ENCODE data around the gene NEK7. TPM values are rescaled to one million over a fixed set of nuclear protein-coding genes. Genes with fewer than 3 reads are reported as not detected.

The NEK7 gene
- total and polyA plus RNA-seq, 4 donors, result 20.2 to 95.1 (median 42.8) TPM

DNA sequence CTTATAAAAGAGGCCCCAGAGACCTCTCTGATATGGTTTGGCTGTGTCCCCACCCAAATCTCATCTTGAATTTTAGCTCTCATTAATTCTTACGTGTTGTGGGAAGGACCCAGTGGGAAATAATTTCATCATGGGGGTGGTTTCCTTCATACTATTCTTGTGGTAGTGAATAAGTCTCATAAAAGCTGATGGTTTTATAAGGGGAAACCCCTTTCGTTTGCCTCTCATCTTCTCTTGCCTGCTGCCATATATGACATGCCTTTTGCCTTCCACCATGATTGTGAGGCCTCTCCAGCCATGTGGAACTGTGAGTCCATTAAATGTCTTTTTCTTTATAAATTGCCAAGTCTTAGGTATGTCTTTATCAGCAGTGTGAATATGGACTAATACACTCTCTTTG, 22.5 kb upstream of the NEK7 start:
- DNase-seq (ENCODE audit: low read depth in 4 of 6, low spot score in 6 of 6), result no peak
- no CpG with 5 or more reads among the region's 2 CpGs for WGBS (ENCODE audit: insufficient coverage)
- H3K9me3 ChIP-seq (ENCODE audit: control insufficient read depth, insufficient read depth, low read length), result peaks cover 2% of the 10 kb centered on the region
- no peak overlapping the region for H3K27ac ChIP-seq (ENCODE audit: low read depth, low read length)
- no peaks in the 10 kb centered on the region for H3K27me3 ChIP-seq (ENCODE audit: control insufficient read depth, insufficient read depth, low read length)
- no peak overlapping the region for H3K4me3 ChIP-seq (ENCODE audit: low read depth, low read length)
- no peaks in the 10 kb centered on the region for H3K36me3 ChIP-seq (ENCODE audit: control insufficient read depth, insufficient read depth, low read length)
- H3K4me1 ChIP-seq (ENCODE audit: control insufficient read depth, insufficient read depth, low read length), result no peaks in the 10 kb centered on the region

- Histone ChIP-seq H3K4me3 (ENCODE audit: low read depth, low read length) (no peak overlapping the region), H3K36me3 (ENCODE audit: control insufficient read depth, insufficient read depth, low read length) (no peaks in the 10 kb centered on the region), H3K27ac (ENCODE audit: low read depth, low read length) (no peak overlapping the region), H3K9me3 (ENCODE audit: control insufficient read depth, insufficient read depth, low read length) (peaks cover 2% of the 10 kb centered on the region), H3K27me3 (ENCODE audit: control insufficient read depth, insufficient read depth, low read length) (no peaks in the 10 kb centered on the region), H3K4me1 (ENCODE audit: control insufficient read depth, insufficient read depth, low read length) (no peaks in the 10 kb centered on the region)
- 91% methylated on average over 1 of the region's 1 CpG for WGBS (ENCODE audit: insufficient coverage)
- no peak for DNase-seq (ENCODE audit: low read depth in 4 of 6, low spot score in 6 of 6)
These were observed 21.4 kb upstream of the NEK7 start for GRCh38 chr1:198135366-198135765.

GRCh38 chr1:198141668-198142351, 15.0 kb upstream of the NEK7 start:
- Histone ChIP-seq H3K9me3 (ENCODE audit: control insufficient read depth, insufficient read depth, low read length) (peaks cover 2% of the 10 kb centered on the region), H3K27ac (ENCODE audit: low read depth, low read length) (no peak overlapping the region)
- WGBS (ENCODE audit: insufficient coverage), result no CpG with 5 or more reads among the region's 2 CpGs

GRCh38 chr1:198143797-198144196, 13.0 kb upstream of the NEK7 start:
- Histone ChIP-seq H3K27ac (ENCODE audit: low read depth, low read length) (no peak overlapping the region), H3K4me3 (ENCODE audit: low read depth, low read length) (no peak overlapping the region), H3K4me1 (ENCODE audit: control insufficient read depth, insufficient read depth, low read length) (no peaks in the 10 kb centered on the region), H3K9me3 (ENCODE audit: control insufficient read depth, insufficient read depth, low read length) (no peaks in the 10 kb centered on the region), H3K27me3 (ENCODE audit: control insufficient read depth, insufficient read depth, low read length) (no peaks in the 10 kb centered on the region), H3K36me3 (ENCODE audit: control insufficient read depth, insufficient read depth, low read length) (no peaks in the 10 kb centered on the region)
- WGBS (ENCODE audit: insufficient coverage), result 93% methylated on average over 2 of the region's 3 CpGs
- no peak for DNase-seq (ENCODE audit: low read depth in 4 of 6, low spot score in 6 of 6)

More at GRCh38 chr1:198141668-198142351, 15.0 kb upstream of the NEK7 start:
- H3K27me3 ChIP-seq (ENCODE audit: control insufficient read depth, insufficient read depth, low read length), result no peaks in the 10 kb centered on the region
- no peak for DNase-seq (ENCODE audit: low read depth in 4 of 6, low spot score in 6 of 6)
- H3K4me3 ChIP-seq (ENCODE audit: low read depth, low read length), result no peak overlapping the region
- no peaks in the 10 kb centered on the region for H3K36me3 ChIP-seq (ENCODE audit: control insufficient read depth, insufficient read depth, low read length)
- no peaks in the 10 kb centered on the region for H3K4me1 ChIP-seq (ENCODE audit: control insufficient read depth, insufficient read depth, low read length)

GRCh38 chr1:198147216-198147615, 9.6 kb upstream of the NEK7 start:
- no peak for DNase-seq (ENCODE audit: low read depth in 4 of 6, low spot score in 6 of 6)
- no CpG with 5 or more reads among the region's 2 CpGs for WGBS (ENCODE audit: insufficient coverage)
- H3K9me3 ChIP-seq (ENCODE audit: control insufficient read depth, insufficient read depth, low read length), result no peaks in the 10 kb centered on the region
- H3K27ac ChIP-seq (ENCODE audit: low read depth, low read length), result no peak overlapping the region
- H3K4me1 ChIP-seq (ENCODE audit: control insufficient read depth, insufficient read depth, low read length), result no peaks in the 10 kb centered on the region
- no peaks in the 10 kb centered on the region for H3K36me3 ChIP-seq (ENCODE audit: control insufficient read depth, insufficient read depth, low read length)
- H3K4me3 ChIP-seq (ENCODE audit: low read depth, low read length), result no peak overlapping the region
- no peaks in the 10 kb centered on the region for H3K27me3 ChIP-seq (ENCODE audit: control insufficient read depth, insufficient read depth, low read length)

DNA sequence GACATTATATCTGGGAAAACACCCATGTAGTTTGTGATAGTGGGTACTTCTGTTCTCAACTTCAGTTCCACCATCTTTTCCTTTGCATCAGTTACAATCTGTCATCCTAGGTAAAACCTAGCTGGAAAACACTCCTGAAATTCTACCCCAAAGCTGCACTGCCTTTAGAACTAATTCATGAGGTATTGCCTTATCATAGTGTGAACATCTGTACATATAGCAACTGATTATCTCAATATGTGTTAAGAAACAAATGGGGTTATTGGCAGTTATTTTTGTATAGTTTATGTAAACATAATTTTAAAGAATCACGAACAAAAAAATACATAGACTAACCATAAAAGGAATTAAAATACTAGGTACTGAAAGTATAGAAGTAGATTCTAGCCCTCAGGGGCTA, 6.4 kb upstream of the NEK7 start:
- Histone ChIP-seq H3K4me1 (ENCODE audit: control insufficient read depth, insufficient read depth, low read length) (no peaks in the 10 kb centered on the region), H3K27me3 (ENCODE audit: control insufficient read depth, insufficient read depth, low read length) (no peaks in the 10 kb centered on the region), H3K4me3 (ENCODE audit: low read depth, low read length) (no peak overlapping the region), H3K36me3 (ENCODE audit: control insufficient read depth, insufficient read depth, low read length) (no peaks in the 10 kb centered on the region), H3K9me3 (ENCODE audit: control insufficient read depth, insufficient read depth, low read length) (no peaks in the 10 kb centered on the region), H3K27ac (ENCODE audit: low read depth, low read length) (no peak overlapping the region)
- WGBS (ENCODE audit: insufficient coverage), result no CpG with 5 or more reads among the region's 1 CpG
- DNase-seq (ENCODE audit: low read depth in 4 of 6, low spot score in 6 of 6), result no peak

DNA sequence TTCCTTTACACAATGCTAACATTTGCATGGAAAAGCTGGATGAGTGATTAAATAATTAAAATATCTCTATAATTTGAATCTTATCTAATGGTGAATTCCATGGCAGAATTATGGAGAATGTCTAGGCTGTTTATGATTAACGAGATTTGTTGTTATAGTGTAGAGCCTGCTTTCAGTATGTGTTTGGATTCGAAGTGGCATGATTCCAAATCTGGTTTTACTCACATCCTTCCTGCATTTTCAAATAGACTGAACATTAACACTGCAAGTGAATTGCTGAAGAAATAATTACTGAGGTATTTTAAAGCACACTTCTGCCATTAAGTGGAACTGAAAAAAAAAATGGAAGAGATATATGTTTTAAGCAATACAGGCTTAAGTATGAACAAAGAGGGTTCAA, 5.1 kb upstream of the NEK7 start:
- Histone ChIP-seq H3K4me3 (ENCODE audit: low read depth, low read length) (no peak overlapping the region), H3K9me3 (ENCODE audit: control insufficient read depth, insufficient read depth, low read length) (no peaks in the 10 kb centered on the region), H3K27me3 (ENCODE audit: control insufficient read depth, insufficient read depth, low read length) (no peaks in the 10 kb centered on the region), H3K36me3 (ENCODE audit: control insufficient read depth, insufficient read depth, low read length) (no peaks in the 10 kb centered on the region), H3K4me1 (ENCODE audit: control insufficient read depth, insufficient read depth, low read length) (no peaks in the 10 kb centered on the region), H3K27ac (ENCODE audit: low read depth, low read length) (no peak overlapping the region)
- peak in 1 of 6 donors; percentile 40 for DNase-seq (ENCODE audit: low read depth in 4 of 6, low spot score in 6 of 6)
- no CpG with 5 or more reads among the region's 2 CpGs for WGBS (ENCODE audit: insufficient coverage)

DNA sequence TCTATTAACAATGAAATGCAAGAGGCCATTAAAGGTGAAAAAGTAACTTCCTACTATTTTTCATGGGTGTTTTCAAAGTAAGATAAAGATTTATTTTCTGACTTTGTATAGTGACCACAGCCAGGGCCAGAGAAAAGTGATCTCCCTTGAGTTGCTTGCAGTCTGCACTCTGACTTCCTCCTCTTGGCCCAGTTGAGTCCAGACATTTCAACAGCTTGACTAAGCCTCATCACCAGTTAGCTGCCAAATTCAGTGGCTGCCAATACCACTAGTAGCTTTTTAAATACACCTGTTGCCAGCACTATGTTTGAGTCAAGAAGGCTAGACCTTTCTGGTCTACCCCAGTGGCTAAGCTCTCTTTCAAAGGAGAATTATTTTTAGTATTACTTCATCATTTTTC, 3.7 kb upstream of the NEK7 start:
- peak in 1 of 6 donors; percentile 53 for DNase-seq (ENCODE audit: low read depth in 4 of 6, low spot score in 6 of 6)
- no peaks in the 10 kb centered on the region for H3K27me3 ChIP-seq (ENCODE audit: control insufficient read depth, insufficient read depth, low read length)

GRCh38 chr1:198153804-198154203, 3.0 kb upstream of the NEK7 start:
- WGBS (ENCODE audit: insufficient coverage), result no CpG with 5 or more reads among the region's 1 CpG
- DNase-seq (ENCODE audit: low read depth in 4 of 6, low spot score in 6 of 6), result peak in 1 of 6 donors; percentile 51

More for the DNA sequence above, 3.7 kb upstream of the NEK7 start:
- H3K27ac ChIP-seq (ENCODE audit: low read depth, low read length), result no peak overlapping the region
- no peaks in the 10 kb centered on the region for H3K36me3 ChIP-seq (ENCODE audit: control insufficient read depth, insufficient read depth, low read length)
- H3K4me3 ChIP-seq (ENCODE audit: low read depth, low read length), result no peak overlapping the region
- no peaks in the 10 kb centered on the region for H3K9me3 ChIP-seq (ENCODE audit: control insufficient read depth, insufficient read depth, low read length)
- no peaks in the 10 kb centered on the region for H3K4me1 ChIP-seq (ENCODE audit: control insufficient read depth, insufficient read depth, low read length)

GRCh38 chr1:198155253-198155652, 1.5 kb upstream of the NEK7 start:
- Histone ChIP-seq H3K27me3 (ENCODE audit: control insufficient read depth, insufficient read depth, low read length) (no peaks in the 10 kb centered on the region), H3K27ac (ENCODE audit: low read depth, low read length) (no peak overlapping the region), H3K4me1 (ENCODE audit: control insufficient read depth, insufficient read depth, low read length) (peaks cover 3% of the 10 kb centered on the region), H3K4me3 (ENCODE audit: low read depth, low read length) (no peak overlapping the region), H3K36me3 (ENCODE audit: control insufficient read depth, insufficient read depth, low read length) (no peaks in the 10 kb centered on the region), H3K9me3 (ENCODE audit: control insufficient read depth, insufficient read depth, low read length) (no peaks in the 10 kb centered on the region)
- WGBS (ENCODE audit: insufficient coverage), result 88% methylated on average over 3 of the region's 5 CpGs
- peak in 1 of 6 donors; percentile 22 for DNase-seq (ENCODE audit: low read depth in 4 of 6, low spot score in 6 of 6)

More at GRCh38 chr1:198153804-198154203, 3.0 kb upstream of the NEK7 start:
- Histone ChIP-seq H3K4me3 (ENCODE audit: low read depth, low read length) (no peak overlapping the region), H3K27me3 (ENCODE audit: control insufficient read depth, insufficient read depth, low read length) (no peaks in the 10 kb centered on the region), H3K4me1 (ENCODE audit: control insufficient read depth, insufficient read depth, low read length) (no peaks in the 10 kb centered on the region), H3K9me3 (ENCODE audit: control insufficient read depth, insufficient read depth, low read length) (no peaks in the 10 kb centered on the region), H3K27ac (ENCODE audit: low read depth, low read length) (no peak overlapping the region), H3K36me3 (ENCODE audit: control insufficient read depth, insufficient read depth, low read length) (no peaks in the 10 kb centered on the region)

All from spinal cord (tissue), 10 donors.